T-helper 2 cell treated with Interferon-gamma antibody and Interleukin-4, amounts not matched to agents 5 μg/mL and 100 μg/mL, for 36 hours (primary cell): ENCODE data around the gene AUH.
A peak's percentile ranks its signal among the peaks of the same experiment; 100 is the strongest.

Source experiments
- DNase-seq: peaks from one replicate; pipeline ENCODE4 v3.0.0; 2021; ENCODE audit warnings: low spot score
- H3K27ac Mint-ChIP-seq: one replicate; pipeline ENCODE4 v1.8.0; 2021; ENCODE audit warnings: mild to moderate bottlenecking, mixed read lengths
- H3K27me3 Mint-ChIP-seq: one replicate; pipeline ENCODE4 v1.8.0; 2021; ENCODE audit warnings: low read depth, mixed read lengths
- H3K36me3 Mint-ChIP-seq: one replicate; pipeline ENCODE4 v1.8.0; 2021; ENCODE audit warnings: low read depth, mixed read lengths
- H3K4me1 Mint-ChIP-seq: one replicate; pipeline ENCODE4 v1.8.0; 2021; ENCODE audit warnings: low read depth, mixed read lengths
- H3K4me3 Mint-ChIP-seq: one replicate; pipeline ENCODE4 v1.8.0; 2022; ENCODE audit warnings: mild to moderate bottlenecking, moderate library complexity, mixed read lengths
- H3K9me3 Mint-ChIP-seq: one replicate; pipeline ENCODE4 v1.8.0; 2021; ENCODE audit warnings: mixed read lengths

AUH gene

GRCh38 chr9:91193087-91193657 is 168.5 kb downstream of the AUH start:
- peaks cover 24% of the 10 kb centered on the region for H3K36me3 Mint-ChIP-seq
- H3K4me3 Mint-ChIP-seq: peak overlapping the region; percentile 80
- peak; percentile 92 for DNase-seq
- H3K4me1 Mint-ChIP-seq: peaks cover 74% of the 10 kb centered on the region
- peaks cover 17% of the 10 kb centered on the region for H3K9me3 Mint-ChIP-seq
- peak overlapping the region; percentile 96 for H3K27ac Mint-ChIP-seq
- no peaks in the 10 kb centered on the region for H3K27me3 Mint-ChIP-seq

- DNase-seq: no peak
Measured at GRCh38 chr9:91192381-91193086, 169.2 kb downstream of the AUH start.

GRCh38 chr9:91191411-91192380 is 170.0 kb downstream of the AUH start:
- no peaks in the 10 kb centered on the region for H3K27me3 Mint-ChIP-seq
- H3K36me3 Mint-ChIP-seq: peaks cover 24% of the 10 kb centered on the region
- no peak for DNase-seq
- peaks cover 75% of the 10 kb centered on the region for H3K4me1 Mint-ChIP-seq
- peak overlapping the region; percentile 91 for H3K27ac Mint-ChIP-seq
- peaks cover 18% of the 10 kb centered on the region for H3K9me3 Mint-ChIP-seq
- peak overlapping the region; percentile 74 for H3K4me3 Mint-ChIP-seq

More at GRCh38 chr9:91192381-91193086, 169.2 kb downstream of the AUH start:
- Mint-ChIP-seq H3K9me3 (peaks cover 18% of the 10 kb centered on the region), H3K4me1 (peaks cover 69% of the 10 kb centered on the region), H3K27ac (peak overlapping the region; percentile 96), H3K4me3 (peak overlapping the region; percentile 80), H3K27me3 (no peaks in the 10 kb centered on the region), H3K36me3 (peaks cover 23% of the 10 kb centered on the region)

- Mint-ChIP-seq H3K4me1 (peaks cover 69% of the 10 kb centered on the region), H3K36me3 (peaks cover 23% of the 10 kb centered on the region), H3K27ac (peak overlapping the region; percentile 71), H3K4me3 (no peak overlapping the region), H3K27me3 (no peaks in the 10 kb centered on the region), H3K9me3 (peaks cover 18% of the 10 kb centered on the region)
- no peak for DNase-seq
Measured at GRCh38 chr9:91190062-91190461, 171.7 kb downstream of the AUH start.

- Mint-ChIP-seq H3K36me3 (peaks cover 22% of the 10 kb centered on the region), H3K9me3 (peaks cover 18% of the 10 kb centered on the region), H3K27me3 (no peaks in the 10 kb centered on the region), H3K27ac (no peak overlapping the region), H3K4me3 (no peak overlapping the region), H3K4me1 (peaks cover 59% of the 10 kb centered on the region)
- no peak for DNase-seq
Measured at GRCh38 chr9:91188719-91189590, 172.8 kb downstream of the AUH start.

GRCh38 chr9:91187965-91188344 is 173.8 kb downstream of the AUH start:
- H3K4me1 Mint-ChIP-seq: peaks cover 55% of the 10 kb centered on the region
- H3K36me3 Mint-ChIP-seq: peaks cover 22% of the 10 kb centered on the region
- DNase-seq: no peak
- H3K9me3 Mint-ChIP-seq: peaks cover 18% of the 10 kb centered on the region
- no peak overlapping the region for H3K4me3 Mint-ChIP-seq
- no peaks in the 10 kb centered on the region for H3K27me3 Mint-ChIP-seq
- no peak overlapping the region for H3K27ac Mint-ChIP-seq

- no peaks in the 10 kb centered on the region for H3K27me3 Mint-ChIP-seq
- peaks cover 18% of the 10 kb centered on the region for H3K9me3 Mint-ChIP-seq
- H3K27ac Mint-ChIP-seq: peak overlapping the region; percentile 67
- no peak for DNase-seq
- H3K4me3 Mint-ChIP-seq: peak overlapping the region; percentile 31
- peaks cover 22% of the 10 kb centered on the region for H3K36me3 Mint-ChIP-seq
- peaks cover 54% of the 10 kb centered on the region for H3K4me1 Mint-ChIP-seq
Measured at GRCh38 chr9:91187311-91187964, 174.3 kb downstream of the AUH start.

GRCh38 chr9:91186632-91187108 is 175.0 kb downstream of the AUH start:
- H3K27me3 Mint-ChIP-seq: no peaks in the 10 kb centered on the region
- peak; percentile 4 for DNase-seq
- H3K27ac Mint-ChIP-seq: peak overlapping the region; percentile 67
- peaks cover 18% of the 10 kb centered on the region for H3K9me3 Mint-ChIP-seq
- peaks cover 22% of the 10 kb centered on the region for H3K36me3 Mint-ChIP-seq
- peaks cover 49% of the 10 kb centered on the region for H3K4me1 Mint-ChIP-seq
- peak overlapping the region; percentile 31 for H3K4me3 Mint-ChIP-seq

GRCh38 chr9:91185193-91185886 is 176.4 kb downstream of the AUH start:
- no peak for DNase-seq
- peaks cover 38% of the 10 kb centered on the region for H3K4me1 Mint-ChIP-seq
- H3K27me3 Mint-ChIP-seq: no peaks in the 10 kb centered on the region
- H3K36me3 Mint-ChIP-seq: peaks cover 22% of the 10 kb centered on the region
- peaks cover 18% of the 10 kb centered on the region for H3K9me3 Mint-ChIP-seq
- H3K4me3 Mint-ChIP-seq: no peak overlapping the region
- H3K27ac Mint-ChIP-seq: peak overlapping the region; percentile 43

GRCh38 chr9:91182429-91183225 is 179.1 kb downstream of the AUH start:
- H3K27ac Mint-ChIP-seq: no peak overlapping the region
- peaks cover 5% of the 10 kb centered on the region for H3K36me3 Mint-ChIP-seq
- no peak for DNase-seq
- H3K9me3 Mint-ChIP-seq: no peaks in the 10 kb centered on the region
- H3K4me1 Mint-ChIP-seq: peaks cover 43% of the 10 kb centered on the region
- no peak overlapping the region for H3K4me3 Mint-ChIP-seq
- no peaks in the 10 kb centered on the region for H3K27me3 Mint-ChIP-seq

GRCh38 chr9:91181541-91181940 is 180.2 kb downstream of the AUH start:
- no peaks in the 10 kb centered on the region for H3K36me3 Mint-ChIP-seq
- peaks cover 41% of the 10 kb centered on the region for H3K4me1 Mint-ChIP-seq
- H3K4me3 Mint-ChIP-seq: no peak overlapping the region
- no peak overlapping the region for H3K27ac Mint-ChIP-seq
- no peak for DNase-seq
- no peaks in the 10 kb centered on the region for H3K9me3 Mint-ChIP-seq
- H3K27me3 Mint-ChIP-seq: no peaks in the 10 kb centered on the region

- Mint-ChIP-seq H3K4me1 (peaks cover 39% of the 10 kb centered on the region), H3K4me3 (no peak overlapping the region), H3K27me3 (no peaks in the 10 kb centered on the region), H3K9me3 (no peaks in the 10 kb centered on the region), H3K36me3 (no peaks in the 10 kb centered on the region), H3K27ac (no peak overlapping the region)
- no peak for DNase-seq
Measured at GRCh38 chr9:91180930-91181268, 180.8 kb downstream of the AUH start.
